Keratinocyte (primary cell): ENCODE measurements around the gene CPEB3. TPM values are rescaled to one million over a fixed set of nuclear protein-coding genes. Genes with fewer than 3 reads are reported as not detected.
"Not testable (repeated sequence)": the region's sequence is repeated elsewhere in the genome, so short reads cannot be mapped to it uniquely, and the experiment has no call there.

Experiments
- DNase-seq: peaks from one replicate; pipeline ENCODE4 v3.0.0-alpha.2; 2011; ENCODE audit warnings: low read depth, missing footprints, low spot score
- FAIRE-seq: peaks from 2 replicates; lab custom pipeline; 2011; peaks lifted over from hg19 to GRCh38; lab: Jason Lieb, UNC
- H2AFZ ChIP-seq: 2 replicates; pipeline ENCODE4 v1.6.0; 2012; ENCODE audit warnings: low read length, control low read depth, inconsistent platforms; ENCODE audit not compliant: control insufficient read depth
- H3K27ac ChIP-seq: 2 replicates; pipeline ENCODE4 v1.5.1; 2011; ENCODE audit warnings: low read length; ENCODE audit not compliant: control insufficient read depth, insufficient read depth
- H3K27me3 ChIP-seq: 3 replicates; pipeline ENCODE4 v1.6.0; 2011; ENCODE audit warnings: low read length; ENCODE audit not compliant: control insufficient read depth, insufficient read depth; ENCODE audit errors: extremely low read depth
- H3K36me3 ChIP-seq, 2 experiments: 2 replicates in 1 of 2; 3 replicates in 1 of 2; pipeline ENCODE4 v1.5.1; 2011; ENCODE audit warnings: low read length in 2 of 2, mild to moderate bottlenecking in 1 of 2; ENCODE audit not compliant: control insufficient read depth in 2 of 2, insufficient read depth in 2 of 2; ENCODE audit errors: extremely low read depth in 1 of 2
- H3K4me1 ChIP-seq: 3 replicates; pipeline ENCODE4 v1.5.1; 2011; ENCODE audit warnings: low read length; ENCODE audit not compliant: control insufficient read depth, insufficient read depth; ENCODE audit errors: extremely low read depth
- H3K4me2 ChIP-seq: 3 replicates; pipeline ENCODE4 v1.6.0; 2011; ENCODE audit warnings: low read depth, low read length; ENCODE audit not compliant: control insufficient read depth, insufficient read depth; ENCODE audit errors: extremely low read depth
- H3K4me3 ChIP-seq, 3 experiments: fragments of 200-600 bp in 1 of 3; sonication (generic) in 1 of 3; 2 replicates in 2 of 3; 3 replicates in 1 of 3; pipeline ENCODE4 v1.5.1; 2011 to 2016; ENCODE audit warnings: low read length in 3 of 3, mild to moderate bottlenecking in 3 of 3, control low read depth in 2 of 3, inconsistent platforms in 1 of 3, low read depth in 1 of 3, mixed read lengths in 1 of 3, mixed run types in 1 of 3, moderate library complexity in 1 of 3; ENCODE audit not compliant: control insufficient read depth in 2 of 3, insufficient read depth in 2 of 3; ENCODE audit errors: extremely low read depth in 1 of 3
- H3K79me2 ChIP-seq: 2 replicates; pipeline ENCODE4 v1.6.0; 2012; ENCODE audit warnings: low read length; ENCODE audit not compliant: control insufficient read depth, insufficient read depth
- H3K9ac ChIP-seq: 3 replicates; pipeline ENCODE4 v1.6.0; 2011; ENCODE audit warnings: low read length; ENCODE audit not compliant: control insufficient read depth, insufficient read depth; ENCODE audit errors: extremely low read depth
- H3K9me1 ChIP-seq: 3 replicates; pipeline ENCODE4 v1.6.0; 2011; ENCODE audit warnings: low read length; ENCODE audit not compliant: control insufficient read depth, insufficient read depth; ENCODE audit errors: extremely low read depth
- H3K9me3 ChIP-seq: 2 replicates; pipeline ENCODE4 v1.5.1; 2012; ENCODE audit warnings: low read depth, low read length; ENCODE audit not compliant: control insufficient read depth
- H4K20me1 ChIP-seq: 3 replicates; pipeline ENCODE4 v1.6.0; 2011; ENCODE audit warnings: low read length; ENCODE audit not compliant: control insufficient read depth, insufficient read depth; ENCODE audit errors: extremely low read depth
- CTCF ChIP-seq, 3 experiments: IDR thresholded peaks in 1 of 3; conservative IDR thresholded peaks in 1 of 3; optimal IDR thresholded peaks in 1 of 3; 2 replicates in 2 of 3; 3 replicates in 1 of 3; pipeline versions ENCODE3 to v1.5.1; 2011; ENCODE audit warnings: low read length in 3 of 3, mild to moderate bottlenecking in 3 of 3, moderate library complexity in 2 of 3, control low read depth in 1 of 3, inconsistent platforms in 1 of 3; ENCODE audit not compliant: insufficient read depth in 2 of 3; ENCODE audit errors: extremely low read depth in 1 of 3
- EZH2 ChIP-seq: IDR thresholded peaks from one replicate; pipeline ENCODE4 v1.6.1; 2012; ENCODE audit warnings: inconsistent platforms, mild to moderate bottlenecking, low read length, moderate library complexity
- dilution Hi-C: fragments of 300-500 bp; cut with MboI; formaldehyde crosslinking; loops from one replicate; pipeline ENCODE4 v1.7.0; 2020; ENCODE audit warnings: low sequenced_read_pairs; ENCODE audit not compliant: extremely low pct_ligation_motif_present
- polyA minus RNA-seq, 3 experiments: library from RNA; depleted of rRNA, polyadenylated mRNA; stranded (reverse); fragments of >200 nt; gene quantifications; 1 replicate in 1 of 3; 2 replicates in 1 of 3; 3 replicates in 1 of 3; pipeline ENCODE4 v1.2.3, GENCODE V29; 2011
- polyA plus RNA-seq, 5 experiments: library from polyadenylated mRNA; depleted of rRNA in 3 of 5; stranded (reverse) in 3 of 5; stranded (forward) in 1 of 5; unstranded in 1 of 5; fragments of >200 nt; gene quantifications; 1 replicate in 1 of 5; 2 replicates in 3 of 5; 3 replicates in 1 of 5; pipeline versions ENCODE4 v1.2.1 to v1.2.3, GENCODE V29; 2011 to 2012; ENCODE audit warnings: missing spikeins in 2 of 5, low read depth in 1 of 5, low replicate concordance in 1 of 5

The CPEB3 gene
- 0.20 to 0.47 TPM (median 0.39 TPM) in 3 replicates for polyA plus RNA-seq
- polyA plus RNA-seq (2011; ENCODE audit: low read depth) = 1.6 TPM
- polyA plus RNA-seq (2011; cell fraction: cytosol; rRNA removed) = 0.21 and 0.24 TPM in 2 replicates
- 0.80 and 0.85 TPM in 2 replicates for polyA plus RNA-seq (2011; cell fraction: nucleus; rRNA removed)
- 0.29 and 2.2 TPM in 2 replicates for polyA plus RNA-seq (2012; ENCODE audit: low replicate concordance)
- 0.46 to 0.86 TPM (median 0.49 TPM) in 3 replicates for polyA minus RNA-seq
- polyA minus RNA-seq (2011; cell fraction: cytosol; rRNA and poly(A)+ RNA removed) = not detected
- 1.3 and 2.0 TPM in 2 replicates for polyA minus RNA-seq (2011; cell fraction: nucleus; rRNA and poly(A)+ RNA removed)

GRCh38 chr10:92290837-92291615 is at the start of gene CPEB3, which contains the start of gene MARCHF5:
CPEB3 (minus strand) TSS chr10:92291078; CDS start chr10:92240350, 50,728 bp downstream.
MARCHF5 (plus strand) TSS chr10:92291167; CDS start chr10:92291495, 328 bp downstream.
- DNase-seq (peak; percentile 66), FAIRE-seq (peak; percentile 43)
- Histone ChIP-seq H3K4me1 (peaks cover 14% of the 10 kb centered on the region), H3K36me3 (peaks cover 0 to 3% of the 10 kb centered on the region in 2 experiments), H3K9me3 (no peaks in the 10 kb centered on the region), H3K9ac (peak within 1 kb of the TSS; percentile 89), H3K27me3 (no peaks in the 10 kb centered on the region), H3K27ac (peak within 1 kb of the TSS; percentile 86), H3K79me2 (peaks cover 46% of the 10 kb centered on the region), H2AFZ (peak within 1 kb of the TSS; percentile 96), H3K9me1 (no peaks in the 10 kb centered on the region), H3K4me3 (peak within 1 kb of the TSS; percentile 93 to 100 (median 94)), H3K4me2 (peak within 1 kb of the TSS; percentile 98), H4K20me1 (peaks cover 5% of the 10 kb centered on the region)
- TF ChIP-seq EZH2 (no peak), CTCF (optimal IDR thresholded peaks at IDR 0.05 in 1 of 3, IDR thresholded peaks at IDR 0.05 in 1 of 3, conservative IDR thresholded peaks at IDR 0.05 in 1 of 3; ENCODE audit: extremely low read depth in 1 of 3, insufficient read depth in 2 of 3, low read length in 3 of 3) (peak; percentile 45 to 72 (median 62))
- dilution Hi-C loops = no loop called here

DNA sequence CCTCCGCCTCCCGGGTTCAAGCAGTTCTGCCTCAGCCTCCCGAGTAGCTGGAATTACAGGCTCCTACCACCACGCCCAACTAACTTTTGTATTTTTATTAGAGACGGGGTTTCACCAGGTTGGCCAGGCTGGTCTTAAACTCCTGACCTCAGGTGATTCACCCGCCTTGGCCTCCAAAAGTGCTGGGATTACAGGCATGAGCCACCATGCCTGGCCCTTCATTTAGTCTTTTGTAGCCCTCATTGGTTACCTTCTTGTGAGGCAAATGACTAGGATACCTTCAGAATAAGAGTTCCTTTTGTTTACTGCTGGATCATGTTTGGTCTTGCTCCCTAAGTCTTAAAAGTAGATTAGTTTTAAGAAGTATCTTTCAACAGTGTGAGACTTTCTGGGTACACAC is 39.0 kb upstream of the CPEB3 start:
- H3K36me3 ChIP-seq, H3K27me3 ChIP-seq, H3K9me1 ChIP-seq, H4K20me1 ChIP-seq, H2AFZ ChIP-seq, H3K9me3 ChIP-seq, dilution Hi-C loops: not testable (repeated sequence)
- Histone ChIP-seq H3K4me2 (peak overlapping the region; percentile 86), H3K9ac (peak overlapping the region; percentile 60), H3K4me3 (peak overlapping the region in 2 of 3 experiments; percentile 36 to 46), H3K27ac (peak overlapping the region; percentile 88), H3K4me1 (peaks cover 36% of the 10 kb centered on the region), H3K79me2 (peaks cover 42% of the 10 kb centered on the region)
- peak; percentile 59 for DNase-seq
- FAIRE-seq = peak; percentile 49
